H9 (cell line): ENCODE results near the gene SPRR5. TPM values are rescaled to one million over a fixed set of nuclear protein-coding genes. Genes with fewer than 3 reads are reported as not detected.

Source experiments
- DNase-seq: peaks from one replicate; pipeline ENCODE4 v3.0.0-alpha.2; 2017
- H2AFZ ChIP-seq: one replicate; pipeline ENCODE4 v1.6.1; 2013; ENCODE audit warnings: mild to moderate bottlenecking, low read length, control low read depth, moderate library complexity
- H2AK5ac ChIP-seq: 2 replicates; pipeline ENCODE4 v1.6.1; 2013; ENCODE audit warnings: low read length, control low read depth, mixed read lengths; ENCODE audit not compliant: insufficient read length
- H2BK120ac ChIP-seq: one replicate; pipeline ENCODE4 v1.6.1; 2013; ENCODE audit warnings: low read depth, mild to moderate bottlenecking, low read length, control low read depth, inconsistent platforms; ENCODE audit not compliant: poor library complexity, severe bottlenecking
- H2BK12ac ChIP-seq: 2 replicates; pipeline ENCODE4 v1.6.1; 2013; ENCODE audit warnings: low read length, control low read depth, mixed read lengths, low read depth; ENCODE audit not compliant: insufficient read length
- H2BK15ac ChIP-seq: 2 replicates; pipeline ENCODE4 v1.6.1; 2013; ENCODE audit warnings: low read depth, low read length, control low read depth
- H2BK20ac ChIP-seq: one replicate; pipeline ENCODE4 v1.6.1; 2013; ENCODE audit warnings: low read depth, mild to moderate bottlenecking, low read length, control low read depth, inconsistent platforms; ENCODE audit not compliant: poor library complexity, severe bottlenecking
- H2BK5ac ChIP-seq: 2 replicates; pipeline ENCODE4 v1.6.1; 2013; ENCODE audit warnings: low read length, control low read depth, mixed read lengths; ENCODE audit not compliant: insufficient read length
- H3K14ac ChIP-seq: 2 replicates; pipeline ENCODE4 v1.6.1; 2013; ENCODE audit warnings: low read length, control low read depth; ENCODE audit not compliant: insufficient read depth
- H3K18ac ChIP-seq: 2 replicates; pipeline ENCODE4 v1.6.1; 2013; ENCODE audit warnings: low read depth, mild to moderate bottlenecking, mixed read lengths, low read length, control low read depth; ENCODE audit not compliant: insufficient read length
- H3K23ac ChIP-seq: 2 replicates; pipeline ENCODE4 v1.6.1; 2013; ENCODE audit warnings: low read length, control low read depth, mixed read lengths, low read depth; ENCODE audit not compliant: insufficient read length
- H3K23me2 ChIP-seq: 2 replicates; pipeline ENCODE4 v1.6.1; 2013; ENCODE audit warnings: low read depth, mild to moderate bottlenecking, mixed read lengths, low read length, control low read depth; ENCODE audit not compliant: insufficient read length, poor library complexity, severe bottlenecking
- H3K27ac ChIP-seq: 2 replicates; pipeline ENCODE4 v1.5.1; 2013; ENCODE audit warnings: low read length, control low read depth, mixed read lengths, low read depth; ENCODE audit not compliant: insufficient read length
- H3K27me3 ChIP-seq: 2 replicates; pipeline ENCODE4 v1.6.1; 2013; ENCODE audit warnings: low read length, control low read depth, inconsistent platforms; ENCODE audit not compliant: insufficient read depth
- H3K4ac ChIP-seq: 2 replicates; pipeline ENCODE4 v1.6.1; 2013; ENCODE audit warnings: low read depth, mild to moderate bottlenecking, control low read depth, inconsistent platforms, low read length, moderate library complexity
- H3K4me1 ChIP-seq: 2 replicates; pipeline ENCODE4 v1.6.1; 2013; ENCODE audit warnings: low read length, control low read depth, inconsistent platforms; ENCODE audit not compliant: insufficient read depth
- H3K4me2 ChIP-seq: 2 replicates; pipeline ENCODE4 v1.6.1; 2013; ENCODE audit warnings: low read length, control low read depth, mixed read lengths; ENCODE audit not compliant: insufficient read length, insufficient read depth
- H3K56ac ChIP-seq: 2 replicates; pipeline ENCODE4 v1.6.1; 2013; ENCODE audit warnings: low read depth, mild to moderate bottlenecking, mixed read lengths, low read length, control low read depth; ENCODE audit not compliant: insufficient read length
- H3K79me1 ChIP-seq: 2 replicates; pipeline ENCODE4 v1.6.1; 2013; ENCODE audit warnings: low read depth, mild to moderate bottlenecking, moderate library complexity, low read length, control low read depth, inconsistent platforms; ENCODE audit not compliant: insufficient read depth, poor library complexity, severe bottlenecking
- H3K79me2 ChIP-seq: 2 replicates; pipeline ENCODE4 v1.6.1; 2013; ENCODE audit warnings: low read length, control low read depth, inconsistent platforms; ENCODE audit not compliant: insufficient read depth
- H3K9ac ChIP-seq: 2 replicates; pipeline ENCODE4 v1.6.1; 2013; ENCODE audit warnings: low read length, control low read depth, mixed read lengths; ENCODE audit not compliant: insufficient read length; ENCODE audit errors: extremely low read depth
- H3K9me3 ChIP-seq: one replicate; pipeline ENCODE4 v1.6.1; 2013; ENCODE audit warnings: low read depth, low read length, inconsistent platforms; ENCODE audit not compliant: control insufficient read depth
- H3T11ph ChIP-seq: one replicate; pipeline ENCODE4 v1.6.1; 2013; ENCODE audit warnings: mild to moderate bottlenecking, low read length, control low read depth, inconsistent platforms
- H4K20me1 ChIP-seq: one replicate; pipeline ENCODE4 v1.6.1; 2013; ENCODE audit not compliant: control insufficient read depth, insufficient read length, insufficient read depth
- H4K5ac ChIP-seq: 2 replicates; pipeline ENCODE4 v1.6.1; 2013; ENCODE audit warnings: low read depth, mild to moderate bottlenecking, mixed read lengths, low read length, control low read depth; ENCODE audit not compliant: insufficient read length
- H4K8ac ChIP-seq: replicated peaks from 2 replicates; pipeline ENCODE4 v1.6.1; 2013; ENCODE audit warnings: low read length, control low read depth, mixed read lengths, low read depth; ENCODE audit not compliant: insufficient read length
- H4K91ac ChIP-seq: 2 replicates; pipeline ENCODE4 v1.6.1; 2013; ENCODE audit warnings: low read depth, mild to moderate bottlenecking, moderate library complexity, mixed read lengths, low read length, control low read depth; ENCODE audit not compliant: insufficient read length
- H3K27ac Mint-ChIP-seq, 3 experiments: 2 replicates in 2 of 3; 3 replicates in 1 of 3; pipeline ENCODE4 v1.8.0; 2020 to 2021; ENCODE audit warnings: mixed read lengths in 3 of 3, mild to moderate bottlenecking in 1 of 3, moderate library complexity in 1 of 3
- H3K27me3 Mint-ChIP-seq: 2 replicates; pipeline ENCODE4 v1.8.0; 2021; ENCODE audit warnings: low read depth, mild to moderate bottlenecking, moderate library complexity, mixed read lengths
- H3K36me3 Mint-ChIP-seq, 3 experiments: 2 replicates in 2 of 3; 3 replicates in 1 of 3; pipeline ENCODE4 v1.8.0; 2020 to 2021; ENCODE audit warnings: low read depth in 3 of 3, mixed read lengths in 3 of 3; ENCODE audit not compliant: insufficient read depth in 1 of 3
- H3K4me1 Mint-ChIP-seq, 2 experiments: 2 replicates each; pipeline ENCODE4 v1.8.0; 2020; ENCODE audit warnings: mixed read lengths in 2 of 2
- H3K4me3 Mint-ChIP-seq, 2 experiments: 2 replicates in 1 of 2; 3 replicates in 1 of 2; pipeline ENCODE4 v1.8.0; 2020 to 2021; ENCODE audit warnings: mild to moderate bottlenecking in 2 of 2, mixed read lengths in 2 of 2, moderate library complexity in 1 of 2
- H3K9me3 Mint-ChIP-seq, 2 experiments: 2 replicates in 1 of 2; 3 replicates in 1 of 2; pipeline ENCODE4 v1.8.0; 2020; ENCODE audit warnings: mild to moderate bottlenecking in 2 of 2, mixed read lengths in 2 of 2, moderate library complexity in 1 of 2
- WGBS: extraction: QIAGEN DNeasy Blood & Tissue Kit; methylation state at CpG from one replicate; pipeline ENCODE4 v1.1.7; 2013; ENCODE audit warnings: missing lambda C conversion rate, low lambda C conversion rate, mixed read lengths; ENCODE audit not compliant: insufficient read length; ENCODE audit errors: extremely low coverage; 5-methylcytosine and 5-hydroxymethylcytosine counted together
- total RNA-seq: library from RNA; stranded (reverse); gene quantifications from 2 replicates; pipeline ENCODE4 v1.2.1, GENCODE V29; 2021
- TF ChIP-seq, protein P1 (sequence below): fragments of 200-600 bp; sonication (generic); conservative IDR thresholded peaks from 3 replicates; pipeline ENCODE4 v1.8.0; 2021; ENCODE audit warnings: antibody characterized with exemption, mild to moderate bottlenecking

SPRR5 gene
- total RNA-seq, 1 experiment from 2014 or later = not detected

DNA sequence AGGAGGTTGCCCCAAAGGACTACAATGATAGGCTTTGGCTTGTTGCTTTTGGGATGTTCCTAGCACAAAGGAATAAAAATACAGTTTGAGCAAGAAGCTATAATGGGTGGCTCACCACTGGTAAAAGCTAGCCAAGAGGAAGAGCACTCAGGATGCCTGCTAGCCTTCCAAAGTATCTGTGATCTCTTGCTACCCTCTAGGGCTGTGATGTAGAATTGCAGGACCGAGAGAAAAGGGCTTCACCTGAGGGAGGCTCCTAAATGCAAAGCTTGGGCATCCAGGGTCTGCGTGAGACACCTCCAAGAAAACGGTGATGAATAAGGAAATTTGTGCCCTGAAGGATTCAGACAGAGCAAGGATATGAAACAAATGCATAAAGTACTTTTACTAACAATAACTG is 20.9 kb upstream of the SPRR5 start:
- H3K56ac ChIP-seq = no peak overlapping the region
- Mint-ChIP-seq H3K27ac (no peak overlapping the region; a peak in 1 of 7 replicates), H3K4me1 (no peaks in the 10 kb centered on the region), H3K4me3 (no peak overlapping the region), H3K36me3 (peaks cover 2 to 10% (median 5%) of the 10 kb centered on the region in 3 experiments), H3K9me3 (peaks cover 47 to 59% of the 10 kb centered on the region in 2 experiments), H3K27me3 (no peaks in the 10 kb centered on the region; the same call in 1 of the 2 replicates)
- H3K4me2 ChIP-seq = no peak overlapping the region
- no peak overlapping the region for H3K4ac ChIP-seq
- H2BK120ac ChIP-seq = no peak overlapping the region
- no peak overlapping the region for H3T11ph ChIP-seq
- H2BK15ac ChIP-seq = no peak overlapping the region
- no peaks in the 10 kb centered on the region for H3K4me1 ChIP-seq
- no peaks in the 10 kb centered on the region for H3K79me2 ChIP-seq
- H3K27ac ChIP-seq = no peak overlapping the region
- no peak overlapping the region for H2BK20ac ChIP-seq
- H3K9ac ChIP-seq = no peak overlapping the region
- no peak overlapping the region for H3K14ac ChIP-seq
- TF ChIP-seq, protein P1, sequence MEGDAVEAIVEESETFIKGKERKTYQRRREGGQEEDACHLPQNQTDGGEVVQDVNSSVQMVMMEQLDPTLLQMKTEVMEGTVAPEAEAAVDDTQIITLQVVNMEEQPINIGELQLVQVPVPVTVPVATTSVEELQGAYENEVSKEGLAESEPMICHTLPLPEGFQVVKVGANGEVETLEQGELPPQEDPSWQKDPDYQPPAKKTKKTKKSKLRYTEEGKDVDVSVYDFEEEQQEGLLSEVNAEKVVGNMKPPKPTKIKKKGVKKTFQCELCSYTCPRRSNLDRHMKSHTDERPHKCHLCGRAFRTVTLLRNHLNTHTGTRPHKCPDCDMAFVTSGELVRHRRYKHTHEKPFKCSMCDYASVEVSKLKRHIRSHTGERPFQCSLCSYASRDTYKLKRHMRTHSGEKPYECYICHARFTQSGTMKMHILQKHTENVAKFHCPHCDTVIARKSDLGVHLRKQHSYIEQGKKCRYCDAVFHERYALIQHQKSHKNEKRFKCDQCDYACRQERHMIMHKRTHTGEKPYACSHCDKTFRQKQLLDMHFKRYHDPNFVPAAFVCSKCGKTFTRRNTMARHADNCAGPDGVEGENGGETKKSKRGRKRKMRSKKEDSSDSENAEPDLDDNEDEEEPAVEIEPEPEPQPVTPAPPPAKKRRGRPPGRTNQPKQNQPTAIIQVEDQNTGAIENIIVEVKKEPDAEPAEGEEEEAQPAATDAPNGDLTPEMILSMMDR = peak; percentile 32; the same call in 2 of the 3 replicates
- H4K91ac ChIP-seq = no peak overlapping the region
- H2BK12ac ChIP-seq = no peak overlapping the region
- H3K9me3 ChIP-seq = peaks cover 13% of the 10 kb centered on the region
- no CpG with 5 or more reads among the region's 3 CpGs for WGBS
- H2AFZ ChIP-seq = no peak overlapping the region
- H3K79me1 ChIP-seq = no peaks in the 10 kb centered on the region
- H2AK5ac ChIP-seq = no peak overlapping the region
- no peak overlapping the region for H4K8ac ChIP-seq
- no peaks in the 10 kb centered on the region for H4K20me1 ChIP-seq
- no peak overlapping the region for H3K23ac ChIP-seq
- no peak overlapping the region for H4K5ac ChIP-seq
- no peaks in the 10 kb centered on the region for H3K23me2 ChIP-seq
- DNase-seq = no peak
- no peaks in the 10 kb centered on the region for H3K27me3 ChIP-seq
- no peak overlapping the region for H3K18ac ChIP-seq
- H2BK5ac ChIP-seq = no peak overlapping the region
